Calu3 (cell line): ENCODE measurements around the gene NIPAL3. TPM values are rescaled to one million over a fixed set of nuclear protein-coding genes. Genes with fewer than 3 reads are reported as not detected.
A peak's percentile ranks its signal among the peaks of the same experiment; 100 is the strongest.

Source experiments
- BruUV-seq: library from RNA; stranded (reverse); fragments of 400-500 nt; replicated peaks from 2 replicates; lab custom pipeline; 2021; lab: Mats Ljungman, UMichigan
- CTCF ChIA-PET: fragments of 300-600 bp; sonication (Branson Sonifier 250); formaldehyde crosslinking; loops from one replicate; lab custom pipeline; 2022; ENCODE audit warnings: antibody characterized with exemption; lab: Charles Lee
- DNase-seq: peaks from one replicate; pipeline ENCODE4 v3.0.0; 2022
- H3K27ac Mint-ChIP-seq: one replicate; pipeline ENCODE4 v1.8.0; 2022; ENCODE audit warnings: mixed read lengths; ENCODE audit not compliant: unreplicated experiment
- H3K27me3 Mint-ChIP-seq: one replicate; pipeline ENCODE4 v1.8.0; 2022; ENCODE audit warnings: mixed read lengths; ENCODE audit not compliant: unreplicated experiment
- H3K36me3 Mint-ChIP-seq: one replicate; pipeline ENCODE4 v1.8.0; 2022; ENCODE audit warnings: mild to moderate bottlenecking, moderate library complexity, mixed read lengths; ENCODE audit not compliant: insufficient read depth, unreplicated experiment
- H3K4me1 Mint-ChIP-seq: one replicate; pipeline ENCODE4 v1.8.0; 2022; ENCODE audit warnings: mild to moderate bottlenecking, low read depth, mixed read lengths; ENCODE audit not compliant: unreplicated experiment
- H3K4me3 Mint-ChIP-seq: one replicate; pipeline ENCODE4 v1.8.0; 2022; ENCODE audit warnings: mild to moderate bottlenecking, low read depth, moderate library complexity, mixed read lengths; ENCODE audit not compliant: unreplicated experiment
- H3K9me3 Mint-ChIP-seq: one replicate; pipeline ENCODE4 v1.8.0; 2022; ENCODE audit warnings: low read depth, mixed read lengths; ENCODE audit not compliant: unreplicated experiment
- intact Hi-C: fragments of 100-400 bp; cut with micrococcal nuclease; formaldehyde crosslinking; loops from one replicate; pipeline ENCODE4 v1.10.0; 2022; ENCODE audit not compliant: unreplicated experiment
- total RNA-seq: library from RNA; stranded (reverse); gene quantifications from 2 replicates; pipeline ENCODE4 v1.2.3, GENCODE V29; 2022
- TF ChIP-seq, protein P1 (sequence below): fragments of 200-600 bp; IDR thresholded peaks from one replicate; pipeline ENCODE4 v1.8.0; 2022; ENCODE audit warnings: antibody characterized with exemption; ENCODE audit not compliant: unreplicated experiment

Gene NIPAL3
- total RNA-seq, 1 experiment from 2014 or later: 28.8 TPM

DNA sequence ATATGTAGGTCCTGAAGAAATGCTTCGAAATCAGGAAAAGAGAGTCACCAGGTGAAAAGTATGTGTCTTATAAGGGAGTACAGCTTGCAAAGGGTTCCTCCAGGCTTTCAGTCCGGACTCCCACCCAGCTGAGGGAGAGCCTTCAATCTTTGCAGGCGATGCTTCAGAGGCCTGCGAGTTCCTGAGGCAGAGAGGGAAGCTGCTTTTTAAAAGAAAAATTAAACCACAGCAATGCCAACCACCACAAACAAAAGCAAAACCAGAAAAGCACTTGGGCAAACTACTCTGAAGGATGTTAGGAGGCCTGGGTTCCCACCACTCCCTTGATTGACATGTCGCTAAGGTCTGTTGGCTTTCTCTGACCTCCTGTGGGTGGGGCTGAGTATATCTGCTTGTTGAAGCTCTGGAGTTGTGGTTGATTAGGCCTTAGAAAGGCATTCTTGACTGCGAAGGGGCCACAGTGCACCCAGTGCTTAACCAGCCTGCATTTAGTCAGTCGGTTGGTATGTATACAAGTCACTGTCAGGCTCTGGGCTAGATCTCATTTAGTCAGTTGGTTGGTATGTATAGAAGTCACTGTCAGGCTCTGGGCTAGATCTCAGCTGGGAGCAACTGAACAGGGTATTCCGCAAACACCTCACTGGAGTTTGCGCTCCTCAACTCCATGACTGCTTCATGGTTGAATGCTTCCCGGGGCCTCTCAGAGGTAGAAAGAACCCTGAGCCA is 1.2 kb downstream of the NIPAL3 start:
- Mint-ChIP-seq H3K9me3 (no peaks in the 10 kb centered on the region), H3K27me3 (no peaks in the 10 kb centered on the region), H3K4me1 (peaks cover 33% of the 10 kb centered on the region), H3K4me3 (peak overlapping the region; percentile 98), H3K36me3 (peaks cover 48% of the 10 kb centered on the region), H3K27ac (peak overlapping the region; percentile 74)
- peak; percentile 18 for DNase-seq
- BruUV-seq: no TSS peak
- TF ChIP-seq, protein P1, sequence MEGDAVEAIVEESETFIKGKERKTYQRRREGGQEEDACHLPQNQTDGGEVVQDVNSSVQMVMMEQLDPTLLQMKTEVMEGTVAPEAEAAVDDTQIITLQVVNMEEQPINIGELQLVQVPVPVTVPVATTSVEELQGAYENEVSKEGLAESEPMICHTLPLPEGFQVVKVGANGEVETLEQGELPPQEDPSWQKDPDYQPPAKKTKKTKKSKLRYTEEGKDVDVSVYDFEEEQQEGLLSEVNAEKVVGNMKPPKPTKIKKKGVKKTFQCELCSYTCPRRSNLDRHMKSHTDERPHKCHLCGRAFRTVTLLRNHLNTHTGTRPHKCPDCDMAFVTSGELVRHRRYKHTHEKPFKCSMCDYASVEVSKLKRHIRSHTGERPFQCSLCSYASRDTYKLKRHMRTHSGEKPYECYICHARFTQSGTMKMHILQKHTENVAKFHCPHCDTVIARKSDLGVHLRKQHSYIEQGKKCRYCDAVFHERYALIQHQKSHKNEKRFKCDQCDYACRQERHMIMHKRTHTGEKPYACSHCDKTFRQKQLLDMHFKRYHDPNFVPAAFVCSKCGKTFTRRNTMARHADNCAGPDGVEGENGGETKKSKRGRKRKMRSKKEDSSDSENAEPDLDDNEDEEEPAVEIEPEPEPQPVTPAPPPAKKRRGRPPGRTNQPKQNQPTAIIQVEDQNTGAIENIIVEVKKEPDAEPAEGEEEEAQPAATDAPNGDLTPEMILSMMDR: no peak
- intact Hi-C loops: loop anchor here (10.0 kb wide), 2 partner anchors 88 to 218 kb away; partner anchors contain the start of gene RCAN3
- CTCF ChIA-PET: interaction anchor here (0.5 to 1.3 kb wide), 2 partner anchors 141 to 148 kb away, joined by 3 read pairs; no protein-coding TSS in a partner anchor

DNA sequence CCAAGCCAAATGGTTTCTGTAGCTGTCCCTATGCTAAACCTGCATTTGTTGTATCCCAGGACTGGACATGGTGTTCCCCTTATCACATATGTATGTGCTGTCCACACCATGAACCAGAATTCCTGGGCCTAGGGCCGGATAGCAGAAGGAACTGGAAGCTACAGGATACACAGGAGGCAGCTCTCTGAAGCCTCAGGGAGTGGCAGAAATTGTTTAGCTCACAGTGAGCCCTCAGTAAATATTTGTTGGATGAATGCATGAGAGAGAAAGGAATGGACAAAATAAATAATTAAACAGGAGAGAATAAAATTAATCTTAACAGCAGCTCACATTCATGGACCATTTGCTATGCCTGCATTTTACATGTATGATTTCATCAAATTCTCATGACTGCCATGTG is 2.1 kb downstream of the NIPAL3 start:
- intact Hi-C loops: loop anchor here (10.0 kb wide), 2 partner anchors 87 to 217 kb away; partner anchors contain the start of gene RCAN3
- H3K9me3 Mint-ChIP-seq: no peaks in the 10 kb centered on the region
- TF ChIP-seq, protein P1: no peak
- H3K27ac Mint-ChIP-seq: no peak overlapping the region
- H3K4me3 Mint-ChIP-seq: no peak overlapping the region
- no TSS peak for BruUV-seq
- CTCF ChIA-PET: no interaction called here
- peaks cover 25% of the 10 kb centered on the region for H3K4me1 Mint-ChIP-seq
- DNase-seq: no peak
- H3K36me3 Mint-ChIP-seq: peaks cover 48% of the 10 kb centered on the region
- H3K27me3 Mint-ChIP-seq: no peaks in the 10 kb centered on the region

DNA sequence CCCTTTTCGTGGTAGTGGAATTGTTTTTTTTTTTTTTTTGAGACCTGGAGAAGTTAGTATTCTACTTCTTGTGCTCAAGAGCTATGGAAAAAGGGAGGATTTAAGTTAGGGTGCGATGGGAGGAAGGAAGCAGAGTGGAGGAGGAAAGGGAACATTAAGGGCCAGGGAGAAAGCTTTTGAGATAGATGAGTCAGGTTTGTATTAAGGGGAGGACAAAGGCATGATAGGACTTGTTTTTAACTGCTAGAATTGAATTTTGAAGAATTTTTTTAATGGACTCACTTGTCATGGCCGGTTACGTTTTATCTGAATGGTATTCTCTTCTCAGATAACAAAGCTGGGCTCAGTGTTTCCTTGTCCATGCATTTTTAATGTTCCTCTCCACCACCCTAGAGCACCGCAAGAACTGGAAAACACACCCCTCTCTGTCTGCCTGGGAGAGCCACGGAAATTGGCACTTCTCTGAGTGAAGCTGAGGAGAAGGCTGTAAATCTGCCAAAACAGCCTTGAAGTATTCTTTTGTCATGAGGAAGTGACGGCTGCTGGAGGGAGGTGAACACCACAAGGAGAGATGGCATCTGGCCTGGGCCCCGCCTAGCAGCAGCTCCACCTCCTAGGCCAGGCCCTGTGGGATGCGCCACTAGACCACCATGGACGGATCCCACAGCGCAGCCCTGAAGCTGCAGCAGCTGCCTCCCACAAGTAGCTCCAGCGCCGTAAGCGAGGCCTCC is 3.5 kb downstream of the NIPAL3 start:
- BruUV-seq: no TSS peak
- CTCF ChIA-PET: no interaction called here
- DNase-seq: no peak
- Mint-ChIP-seq H3K9me3 (no peaks in the 10 kb centered on the region), H3K27me3 (no peaks in the 10 kb centered on the region), H3K4me3 (no peak overlapping the region), H3K4me1 (peaks cover 24% of the 10 kb centered on the region), H3K36me3 (peaks cover 36% of the 10 kb centered on the region), H3K27ac (no peak overlapping the region)
- TF ChIP-seq, protein P1: no peak
- intact Hi-C loops: loop anchor here (10.0 kb wide), 2 partner anchors 86 to 216 kb away; partner anchors contain the start of gene RCAN3

DNA sequence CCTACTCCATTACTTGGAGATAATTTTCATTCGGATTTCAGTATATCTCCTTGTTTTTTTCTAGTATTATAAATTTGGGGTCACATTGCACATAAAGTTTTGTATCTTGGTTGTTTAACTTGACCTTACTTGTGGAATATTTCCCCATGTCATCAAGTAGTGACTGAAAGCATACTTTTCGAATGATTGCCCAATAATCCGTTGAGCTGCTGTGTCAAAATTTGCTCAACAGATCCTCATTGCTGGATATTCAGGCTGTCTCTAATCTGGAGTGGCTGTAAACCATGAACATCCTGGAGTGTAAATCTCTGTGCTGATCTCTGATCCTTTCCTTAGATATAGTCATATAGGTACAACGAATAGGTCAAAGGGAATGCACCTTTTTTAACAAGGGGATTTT is 4.9 kb downstream of the NIPAL3 start:
- no peaks in the 10 kb centered on the region for H3K9me3 Mint-ChIP-seq
- H3K27me3 Mint-ChIP-seq: no peaks in the 10 kb centered on the region
- CTCF ChIA-PET: no interaction called here
- TF ChIP-seq, protein P1: no peak
- intact Hi-C loops: no loop called here
- DNase-seq: no peak
- no peak overlapping the region for H3K4me3 Mint-ChIP-seq
- H3K4me1 Mint-ChIP-seq: peaks cover 15% of the 10 kb centered on the region
- H3K27ac Mint-ChIP-seq: no peak overlapping the region
- peaks cover 22% of the 10 kb centered on the region for H3K36me3 Mint-ChIP-seq
- BruUV-seq: no TSS peak
